Measurements from ENCODE around the gene AGPS. TPM values are rescaled to one million over a fixed set of nuclear protein-coding genes. Genes with fewer than 3 reads are reported as not detected.

AGPS gene
- polyA plus RNA-seq, 1 experiment: 22.6 TPM

GRCh38 chr2:177593402-177593801, 200.8 kb downstream of the AGPS start:
- Histone ChIP-seq H3K27me3 (ENCODE audit: control insufficient read depth, insufficient read depth, low read length) (peaks cover 12% of the 10 kb centered on the region), H3K4me3 (ENCODE audit: low read depth, low read length) (no peak overlapping the region), H3K9me3 (ENCODE audit: control insufficient read depth, insufficient read depth, low read length) (no peaks in the 10 kb centered on the region), H3K27ac (ENCODE audit: low read depth, low read length) (no peak overlapping the region)
- TF ChIP-seq, protein P1, sequence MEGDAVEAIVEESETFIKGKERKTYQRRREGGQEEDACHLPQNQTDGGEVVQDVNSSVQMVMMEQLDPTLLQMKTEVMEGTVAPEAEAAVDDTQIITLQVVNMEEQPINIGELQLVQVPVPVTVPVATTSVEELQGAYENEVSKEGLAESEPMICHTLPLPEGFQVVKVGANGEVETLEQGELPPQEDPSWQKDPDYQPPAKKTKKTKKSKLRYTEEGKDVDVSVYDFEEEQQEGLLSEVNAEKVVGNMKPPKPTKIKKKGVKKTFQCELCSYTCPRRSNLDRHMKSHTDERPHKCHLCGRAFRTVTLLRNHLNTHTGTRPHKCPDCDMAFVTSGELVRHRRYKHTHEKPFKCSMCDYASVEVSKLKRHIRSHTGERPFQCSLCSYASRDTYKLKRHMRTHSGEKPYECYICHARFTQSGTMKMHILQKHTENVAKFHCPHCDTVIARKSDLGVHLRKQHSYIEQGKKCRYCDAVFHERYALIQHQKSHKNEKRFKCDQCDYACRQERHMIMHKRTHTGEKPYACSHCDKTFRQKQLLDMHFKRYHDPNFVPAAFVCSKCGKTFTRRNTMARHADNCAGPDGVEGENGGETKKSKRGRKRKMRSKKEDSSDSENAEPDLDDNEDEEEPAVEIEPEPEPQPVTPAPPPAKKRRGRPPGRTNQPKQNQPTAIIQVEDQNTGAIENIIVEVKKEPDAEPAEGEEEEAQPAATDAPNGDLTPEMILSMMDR (IDR thresholded peaks at IDR 0.05; ENCODE audit: low read depth, low read length): no peak
- POLR2A ChIA-PET: no interaction called here
- DNase-seq (ENCODE audit: low read depth, low spot score): no peak
- CTCF ChIA-PET: interaction anchor here (1.3 to 2.5 kb wide), 2 partner anchors 11 to 258 kb away, joined by 5 to 11 read pairs; no protein-coding TSS in a partner anchor

Small RNA genes lying within 50 kb of the gene (small RNA-seq; reads per million reads assigned to genes)
- not detected for gene RF01210 (ENCODE audit: insufficient read length, low read depth)

Other genes with a start within 250 kb of the AGPS start
- gene HNRNPA3, start 180.0 kb upstream of the AGPS start, polyA plus RNA-seq (2011; rRNA removed): 143 and 177 TPM in 2 replicates
- 227 and 321 TPM in 2 replicates for gene NFE2L2, start 128.0 kb upstream of the AGPS start, polyA plus RNA-seq (2011; rRNA removed)

Data from AG04450 (cell line).